CD4-positive, alpha-beta T cell treated with Interleukin-17A for 4 hours (primary cell): ENCODE results near the gene STAM.
A peak's percentile ranks its signal among the peaks of the same experiment; 100 is the strongest.

ENCODE experiments used
- DNase-seq: peaks from one replicate; pipeline ENCODE4 v3.0.0-alpha.2; 2020; ENCODE audit warnings: mixed read lengths

Gene STAM

DNA sequence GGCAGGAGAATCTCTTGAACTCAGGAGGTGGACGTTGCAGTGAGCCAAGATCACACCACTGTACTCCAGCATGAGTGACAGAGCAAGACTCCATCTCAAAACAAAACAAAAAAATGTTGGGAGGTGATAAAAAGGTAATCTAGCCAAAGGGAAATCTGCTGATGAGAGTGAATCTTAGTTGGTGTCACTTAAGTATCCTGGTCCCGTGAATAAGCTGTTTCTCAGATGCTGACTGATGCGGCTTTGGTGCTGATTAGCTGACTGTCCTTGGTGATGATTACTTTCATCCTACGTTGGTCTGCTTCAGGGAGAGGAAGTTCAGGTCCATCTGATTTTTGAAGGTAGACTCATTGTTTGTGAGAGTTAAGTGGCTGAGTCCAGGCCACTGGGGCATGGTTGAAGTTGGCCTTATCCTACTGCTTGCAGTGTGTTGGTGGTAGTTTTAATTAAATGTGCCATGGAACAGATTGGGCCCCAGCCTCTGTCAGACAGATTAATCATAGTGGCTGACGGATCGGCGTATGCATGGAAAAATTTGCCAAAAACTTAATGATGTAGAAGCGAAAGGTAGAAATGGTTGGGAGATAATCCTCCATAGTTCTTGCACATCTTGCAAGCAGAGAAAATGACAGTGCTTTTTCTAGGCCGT is 90.6 kb downstream of the STAM start:
- DNase-seq = no peak

DNA sequence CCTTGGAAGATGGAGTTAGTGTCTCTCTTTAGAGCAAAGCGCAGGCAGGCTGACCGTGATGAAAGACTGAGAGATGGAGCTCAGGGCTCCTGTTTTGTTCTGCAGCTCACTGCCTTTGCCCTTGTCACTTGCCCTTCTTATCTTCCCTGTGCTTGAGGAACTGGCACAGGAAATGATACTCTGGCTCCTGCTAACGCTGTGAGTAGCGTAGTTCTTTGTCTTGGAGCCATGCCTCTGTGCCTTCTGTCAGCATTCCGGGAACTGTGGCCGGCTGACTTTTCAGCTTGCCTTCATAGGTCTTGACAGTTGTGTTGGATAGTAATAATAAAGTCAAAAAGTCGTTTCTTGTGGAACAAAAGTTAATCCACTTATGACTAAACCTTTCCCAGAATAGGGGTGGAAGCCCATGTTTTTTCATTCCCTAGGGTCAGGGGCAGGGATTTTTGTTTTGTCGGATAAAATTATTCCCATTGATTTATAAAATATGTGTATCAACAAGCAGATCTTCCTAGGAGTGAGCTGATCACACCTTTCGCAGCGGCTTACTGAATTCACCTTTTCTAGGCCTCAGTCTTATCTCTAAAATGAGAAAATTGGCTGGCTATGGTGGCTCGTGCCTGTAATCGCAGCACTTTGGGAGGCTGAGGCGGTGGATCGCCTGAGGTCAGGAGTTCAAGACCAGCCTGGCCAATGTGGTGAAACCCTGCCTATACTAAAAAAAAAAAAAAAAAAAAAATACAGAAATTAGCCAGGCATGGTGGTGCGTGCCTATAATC is 91.4 kb downstream of the STAM start:
- DNase-seq = no peak

DNA sequence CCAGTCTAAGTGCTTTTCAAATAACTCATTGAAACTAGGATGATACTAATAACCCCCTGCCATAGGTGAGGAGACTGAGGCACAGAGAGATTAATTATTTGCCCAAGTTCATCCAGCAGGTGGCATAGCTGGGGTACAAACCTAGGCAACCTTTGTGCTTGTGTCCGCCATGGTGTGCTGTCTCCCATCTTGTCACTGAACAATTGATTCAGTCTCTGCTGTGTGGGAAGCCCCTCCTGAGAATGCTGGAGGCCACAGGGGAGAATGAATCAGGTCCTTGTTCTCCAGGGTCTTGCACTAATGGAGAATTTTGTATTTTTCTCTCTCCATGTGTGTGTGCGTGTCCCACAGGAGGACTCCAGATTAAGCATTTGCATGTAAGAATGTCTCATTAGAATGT is 92.3 kb downstream of the STAM start:
- no peak for DNase-seq

DNA sequence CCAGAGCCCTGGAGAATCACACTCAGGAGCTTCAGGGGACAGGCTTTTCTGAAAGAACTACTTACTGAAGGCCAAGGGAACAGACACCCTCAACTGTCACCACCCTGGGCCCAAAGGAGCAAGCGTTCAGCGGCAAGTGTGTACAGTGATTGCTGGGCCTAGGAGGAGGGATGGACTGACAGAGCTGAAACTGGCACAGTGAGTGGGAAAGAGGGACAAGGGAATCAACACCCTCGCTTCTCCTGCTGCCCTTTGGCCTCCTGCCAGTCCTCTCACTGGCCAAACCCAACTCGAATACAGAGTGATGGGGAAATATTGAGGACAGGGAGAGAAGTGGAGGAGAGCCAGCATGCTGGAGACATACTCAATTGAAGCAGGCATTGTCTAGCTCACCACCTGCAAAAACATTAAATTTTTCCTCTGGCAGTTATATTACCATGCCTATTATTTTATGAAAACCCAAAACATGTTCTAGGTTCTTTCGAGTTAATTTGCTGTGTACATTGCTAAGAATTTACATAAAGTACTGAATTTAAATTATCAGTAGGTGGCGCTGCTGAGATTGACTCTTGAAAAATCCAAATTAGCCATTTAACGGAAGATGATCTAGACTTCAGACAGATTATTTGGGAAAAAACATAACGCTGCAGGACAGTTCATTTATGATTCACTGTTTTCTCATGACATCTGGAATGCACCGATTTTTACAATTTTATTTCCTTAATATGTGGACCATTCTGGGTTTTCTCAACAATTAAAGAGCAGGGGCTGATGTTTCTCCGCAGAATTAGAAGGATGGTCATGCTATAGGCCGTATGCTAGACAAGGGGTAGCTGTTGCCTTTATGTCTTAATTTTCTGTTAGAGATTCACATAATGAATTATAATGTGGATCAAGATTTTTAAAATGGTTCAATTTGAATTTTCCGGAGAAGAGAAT is 93.3 kb downstream of the STAM start:
- no peak for DNase-seq

DNA sequence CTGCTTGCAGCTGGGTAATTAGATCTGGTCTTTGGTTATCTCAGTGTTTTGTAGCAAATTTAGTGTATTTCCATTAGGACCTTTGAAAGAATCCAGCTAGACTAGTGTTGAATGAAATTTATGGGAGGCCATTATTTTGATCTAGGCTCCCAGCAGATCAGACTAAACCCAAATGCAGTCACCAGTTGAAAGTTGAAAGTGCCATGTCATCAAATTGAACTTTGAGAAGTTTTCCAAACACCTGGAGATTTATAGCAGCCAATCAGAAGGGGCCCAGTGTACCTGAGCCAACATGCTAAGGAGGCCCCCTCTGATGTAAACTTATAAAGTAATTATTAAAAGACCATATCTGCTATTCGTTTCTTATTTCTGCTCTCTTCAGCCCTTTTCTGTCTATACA is 96.7 kb downstream of the STAM start:
- no peak for DNase-seq

DNA sequence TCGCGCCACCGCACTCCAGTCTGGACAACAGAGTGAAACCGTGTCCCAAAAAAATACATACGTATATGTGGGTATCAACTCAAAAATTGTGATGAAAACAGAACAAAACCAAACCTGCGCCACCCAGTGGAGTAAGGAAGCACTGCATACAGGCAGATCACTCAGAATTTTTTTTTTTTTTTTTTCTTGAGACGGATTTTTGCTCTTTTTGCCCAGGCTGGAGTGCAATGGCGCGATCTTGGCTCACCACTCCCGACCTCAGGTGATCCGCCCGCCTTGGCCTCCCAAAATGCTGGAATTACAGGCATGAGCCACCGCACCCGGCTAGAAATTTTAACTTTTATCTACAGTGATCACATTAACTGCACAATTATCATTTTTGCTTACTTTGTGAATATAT is 99.0 kb downstream of the STAM start:
- DNase-seq = peak; percentile 78

DNA sequence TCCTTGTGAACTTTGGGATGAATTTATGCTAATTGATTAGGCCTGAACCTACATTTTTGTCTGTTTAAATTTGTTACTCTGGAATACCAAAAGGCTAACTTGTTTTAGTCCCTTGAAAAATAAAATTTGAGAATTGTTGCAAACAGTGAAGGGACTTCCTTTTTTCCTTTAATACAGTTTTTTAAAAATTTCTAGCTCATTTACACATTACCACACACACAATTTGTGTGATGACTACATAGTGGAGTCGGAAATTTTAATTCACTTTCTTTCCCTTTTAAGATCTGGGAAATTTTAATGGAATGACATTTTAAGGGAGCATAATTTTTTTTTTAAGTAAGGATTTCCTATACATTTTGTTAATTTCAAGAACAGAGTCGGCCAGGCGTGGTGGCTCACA is 99.5 kb downstream of the STAM start:
- no peak for DNase-seq

DNA sequence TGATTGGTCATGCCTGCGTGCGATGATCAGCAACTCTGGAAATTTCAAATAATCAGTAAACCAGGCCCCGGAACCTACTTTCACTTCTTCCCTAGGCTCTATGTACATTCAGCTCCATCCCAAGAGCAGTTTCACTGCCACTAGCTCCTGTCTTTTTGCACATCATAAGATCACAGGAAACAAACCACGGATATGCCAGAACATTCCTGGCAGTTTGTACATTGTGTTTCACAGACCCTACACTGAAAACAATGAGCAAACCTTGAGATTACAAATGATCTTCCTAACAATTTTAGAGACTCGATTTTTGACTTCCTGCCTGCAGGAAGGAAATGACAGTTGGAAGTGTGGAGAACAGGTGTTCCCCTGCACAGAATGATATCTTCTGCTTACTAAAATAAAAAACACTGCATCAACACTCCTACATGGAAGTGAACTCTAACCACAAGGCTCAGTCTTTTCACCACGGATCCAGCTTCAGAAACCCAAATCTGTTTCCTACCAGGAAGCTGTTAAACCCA is 100.5 kb downstream of the STAM start:
- no peak for DNase-seq

DNA sequence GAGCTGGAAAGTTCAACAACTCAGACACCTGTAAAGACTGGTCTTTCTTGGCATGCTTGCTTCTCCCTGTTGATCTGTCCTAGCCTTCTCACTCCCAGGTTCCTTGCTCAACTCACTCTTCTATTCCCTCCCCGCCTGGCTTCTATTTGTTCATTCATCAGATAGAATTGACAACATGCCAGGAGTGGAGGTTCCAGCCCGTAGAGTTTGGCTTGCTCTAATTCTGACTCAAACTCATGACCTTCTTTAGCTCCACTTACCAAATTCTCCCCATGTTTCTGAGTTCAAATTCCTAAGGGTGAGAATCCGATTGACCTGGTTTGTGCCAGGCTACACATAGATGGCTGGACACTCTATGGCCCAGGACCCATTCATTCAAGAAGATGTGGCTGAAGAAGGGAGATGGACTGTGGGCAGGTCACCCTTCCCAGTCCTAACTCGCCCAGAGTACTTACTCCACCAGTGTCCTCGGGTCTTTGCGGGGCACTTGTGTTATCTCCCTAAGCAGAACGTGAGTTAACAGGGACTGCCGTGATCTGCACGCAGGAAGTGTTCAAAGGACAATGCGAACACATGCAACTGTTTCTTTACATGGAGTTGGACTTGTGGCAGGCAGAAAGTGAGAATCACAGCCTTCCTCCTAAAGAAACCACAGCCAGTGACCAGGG is 104.1 kb downstream of the STAM start:
- no peak for DNase-seq

DNA sequence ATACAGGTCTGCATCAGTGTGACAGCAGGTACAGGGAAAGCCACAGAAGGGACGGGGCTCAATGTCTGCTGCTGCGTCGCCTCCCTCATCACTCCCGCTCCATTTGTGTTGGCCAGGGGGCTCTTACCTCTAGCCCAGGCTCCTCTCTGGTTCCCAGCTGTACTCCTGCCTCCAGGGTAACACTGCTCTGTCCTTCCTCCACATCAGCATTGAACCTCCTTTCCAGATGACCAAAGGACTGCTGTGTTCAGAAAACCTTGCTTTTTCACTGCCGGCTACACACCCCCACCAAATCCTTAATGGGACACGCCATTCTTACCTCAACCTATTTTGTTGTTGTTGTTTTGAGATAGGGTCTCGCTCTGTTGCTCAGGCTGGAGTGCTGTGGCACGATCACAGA is 105.9 kb downstream of the STAM start:
- no peak for DNase-seq

DNA sequence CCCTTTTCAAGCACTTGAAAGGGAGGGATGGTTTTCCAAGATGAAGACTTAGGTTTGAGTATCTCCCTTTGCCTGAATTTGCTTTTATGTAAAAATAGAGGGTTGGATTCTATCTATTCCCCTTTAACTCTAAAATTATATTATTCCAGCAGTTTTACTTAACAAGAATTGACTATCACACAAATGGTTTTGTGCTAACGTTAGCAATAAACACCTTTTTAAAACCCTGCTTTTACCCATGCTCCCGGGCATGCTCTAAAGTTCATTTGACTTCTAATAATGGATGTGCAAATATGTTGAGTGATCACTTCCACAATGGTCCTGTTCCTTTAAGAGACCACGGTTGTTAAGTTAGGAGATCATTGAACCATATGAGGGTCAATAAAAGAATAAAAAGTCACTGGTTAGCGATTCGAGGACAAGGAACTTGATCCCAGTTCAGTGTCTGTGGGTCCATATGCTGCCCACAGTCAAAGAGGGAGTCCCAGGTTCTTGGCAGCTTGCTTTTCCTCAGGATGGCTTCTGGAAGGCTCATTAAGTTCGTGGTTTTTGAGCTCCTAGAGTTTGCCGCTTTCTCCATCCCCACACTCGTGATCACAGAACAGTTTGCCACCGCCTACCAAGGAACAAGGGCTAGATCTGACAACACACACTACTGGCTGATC is 108.0 kb downstream of the STAM start, which contains the start of gene TMEM236:
Gene TMEM236 (plus strand): TSS at position 421 of the 665 bp plus-strand sequence. CDS start 95 bp downstream, at position 516.
- DNase-seq = no peak

DNA sequence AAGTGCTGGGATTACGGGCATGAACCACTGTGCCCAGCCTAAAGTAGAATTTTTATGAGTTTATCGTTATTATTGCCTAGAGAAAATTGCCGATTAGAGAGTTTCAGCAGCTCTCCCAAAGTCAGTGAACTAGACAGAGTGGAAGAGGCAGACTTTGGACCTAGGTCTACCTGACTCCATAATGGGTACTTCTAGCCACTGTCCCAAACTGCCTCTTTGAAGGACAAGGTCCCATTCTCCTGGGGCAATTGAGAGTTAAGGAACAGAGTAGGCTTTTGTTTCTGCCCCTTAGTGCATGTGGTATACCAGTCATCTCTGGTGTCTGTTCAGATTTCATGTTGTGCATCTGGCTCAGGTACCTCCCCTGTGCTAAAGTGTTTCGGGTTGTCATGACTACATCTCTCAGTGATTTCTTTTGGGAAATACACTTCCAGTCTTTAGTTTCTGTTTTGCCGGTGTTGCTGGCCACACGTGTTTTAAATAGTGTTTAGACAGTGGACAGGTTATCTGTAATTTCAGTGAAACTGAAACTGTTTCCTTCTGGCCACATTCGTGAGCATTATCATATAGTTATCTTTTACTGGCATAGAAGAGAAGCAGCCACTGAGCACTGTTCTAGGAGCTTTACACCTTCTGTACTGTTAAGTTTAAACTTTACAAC is 112.7 kb downstream of the STAM start:
- DNase-seq = no peak

DNA sequence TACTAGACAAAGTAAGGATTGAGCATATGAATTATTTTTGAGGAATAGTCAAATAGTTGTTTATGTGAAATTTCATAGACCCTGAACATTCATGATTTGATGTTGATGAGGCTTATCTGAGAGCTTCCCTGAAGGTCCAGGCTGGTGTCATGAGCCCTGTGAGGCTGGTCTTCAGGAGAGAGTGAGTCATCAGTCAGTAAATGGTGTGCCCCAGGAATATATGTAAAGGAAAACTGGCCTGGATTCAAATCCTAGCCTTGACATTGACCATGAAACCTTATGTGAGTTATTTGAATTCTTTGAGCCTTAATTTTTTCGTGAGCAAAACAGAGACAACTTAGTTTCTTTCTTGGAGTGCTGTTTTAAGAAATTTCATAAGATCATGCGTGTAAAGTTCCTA is 114.2 kb downstream of the STAM start:
- DNase-seq = no peak

DNA sequence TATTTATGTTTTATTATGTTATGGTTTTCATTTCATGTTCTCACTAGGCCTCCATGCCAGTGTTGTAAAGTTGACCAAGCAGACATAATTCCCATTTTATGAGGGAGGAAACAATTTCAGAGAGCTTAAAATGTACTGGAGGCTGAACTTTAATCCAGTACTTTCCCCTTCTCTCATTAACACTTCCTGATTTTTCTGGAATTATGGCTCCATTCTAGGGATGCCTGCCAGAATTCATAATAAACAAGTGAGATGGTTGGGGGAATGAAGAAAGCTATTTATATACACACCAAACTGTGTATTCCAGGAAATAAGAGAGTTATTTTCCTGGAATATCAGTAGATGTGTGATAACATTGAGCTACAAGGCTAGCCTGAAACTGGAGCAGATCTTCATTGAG is 114.9 kb downstream of the STAM start:
- DNase-seq = no peak

DNA sequence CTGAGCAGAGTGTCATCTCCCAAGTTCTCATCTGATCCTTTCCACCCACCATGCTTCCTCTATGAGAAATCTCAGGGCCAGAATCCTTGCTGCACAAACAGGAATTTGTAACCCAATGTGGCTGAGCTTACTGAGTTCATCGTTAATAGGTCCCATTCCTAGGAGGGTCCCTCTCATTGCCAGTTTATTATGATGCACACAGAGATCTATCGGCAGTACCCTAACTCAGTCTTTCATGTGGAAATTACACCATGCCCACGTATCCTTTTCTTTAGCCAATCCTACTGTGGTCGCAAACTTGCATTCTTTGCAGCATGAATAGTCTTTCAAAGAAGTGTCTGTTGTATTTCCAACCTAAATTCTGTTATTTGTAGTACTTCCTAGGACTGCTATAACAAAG is 120.2 kb downstream of the STAM start:
- DNase-seq = no peak

DNA sequence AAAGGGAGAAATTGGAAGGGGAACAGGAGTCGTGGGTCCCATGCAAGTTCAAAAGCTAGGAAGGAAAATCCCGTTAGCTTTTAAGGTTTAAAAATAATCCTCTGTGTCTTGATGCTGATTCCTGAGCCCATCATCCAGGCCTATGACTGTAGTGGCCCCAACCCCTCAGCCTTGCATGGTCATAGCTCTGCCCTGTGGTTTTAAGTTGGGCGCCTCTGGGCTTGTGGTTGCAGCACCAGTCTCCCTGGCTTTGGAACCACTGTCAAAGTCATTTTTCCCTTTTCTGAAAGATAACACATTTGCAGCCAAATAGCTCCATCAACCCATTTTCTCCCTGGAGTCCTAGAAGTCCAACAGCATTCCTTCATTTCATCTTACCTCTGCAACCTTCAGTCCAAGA is 121.7 kb downstream of the STAM start:
- DNase-seq = no peak
